ENCODE results near the gene NCKAP1.
"Not testable (repeated sequence)": the region's sequence is repeated elsewhere in the genome, so short reads cannot be mapped to it uniquely, and the experiment has no call there.

Gene NCKAP1

GRCh38 chr2:182906454-182906853, 131.8 kb downstream of the NCKAP1 start:
- no peak for DNase-seq

DNA sequence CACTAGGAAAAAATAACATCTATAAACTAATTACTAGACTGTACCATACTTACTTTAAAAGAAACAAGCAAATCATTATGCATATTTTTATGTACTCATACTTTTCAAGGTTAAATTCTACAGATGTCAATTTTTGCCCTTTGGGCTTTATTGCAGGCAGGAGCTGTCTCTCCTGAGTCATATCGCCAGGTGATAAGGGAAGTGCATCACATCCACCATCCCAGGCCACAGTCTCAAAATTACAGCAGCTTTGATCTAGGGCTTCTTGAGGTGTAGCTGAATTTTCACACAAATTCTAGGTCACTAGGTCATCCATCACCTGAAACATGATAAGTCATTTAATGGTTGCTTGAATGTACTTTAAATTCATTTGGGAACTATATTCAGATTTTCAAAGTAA, 133.4 kb downstream of the NCKAP1 start:
- no peak for DNase-seq

GRCh38 chr2:182903566-182903965, 134.7 kb downstream of the NCKAP1 start:
- DNase-seq = no peak

GRCh38 chr2:182901748-182902147, 136.5 kb downstream of the NCKAP1 start:
- DNase-seq = no peak

GRCh38 chr2:182898718-182899117, 139.5 kb downstream of the NCKAP1 start:
- DNase-seq = no peak

- DNase-seq = no peak
Measured at GRCh38 chr2:182897137-182897536, 141.1 kb downstream of the NCKAP1 start.

DNA sequence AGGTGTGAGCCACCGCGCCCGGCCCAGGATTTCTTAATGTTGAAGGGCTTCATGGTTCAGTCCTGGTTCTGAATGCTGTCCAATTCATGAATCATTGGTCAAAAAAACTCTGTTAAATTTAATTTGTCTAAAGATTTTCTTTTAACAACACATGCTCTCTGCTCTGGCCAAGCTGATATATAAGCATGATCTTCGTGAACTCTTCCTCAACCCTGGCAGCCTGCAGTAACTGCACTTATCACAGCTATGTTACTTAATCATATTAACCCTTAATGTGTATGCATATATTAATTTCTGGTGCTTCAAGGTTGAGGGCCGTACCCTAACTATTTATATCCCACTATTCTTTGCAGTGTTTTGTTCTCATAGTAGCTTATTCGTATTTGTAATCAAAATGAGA, 142.5 kb downstream of the NCKAP1 start:
- DNase-seq = no peak

GRCh38 chr2:182895169-182895568, 143.1 kb downstream of the NCKAP1 start:
- DNase-seq = no peak

- no peak for DNase-seq
Measured at GRCh38 chr2:182894174-182894573, 144.1 kb downstream of the NCKAP1 start.

DNA sequence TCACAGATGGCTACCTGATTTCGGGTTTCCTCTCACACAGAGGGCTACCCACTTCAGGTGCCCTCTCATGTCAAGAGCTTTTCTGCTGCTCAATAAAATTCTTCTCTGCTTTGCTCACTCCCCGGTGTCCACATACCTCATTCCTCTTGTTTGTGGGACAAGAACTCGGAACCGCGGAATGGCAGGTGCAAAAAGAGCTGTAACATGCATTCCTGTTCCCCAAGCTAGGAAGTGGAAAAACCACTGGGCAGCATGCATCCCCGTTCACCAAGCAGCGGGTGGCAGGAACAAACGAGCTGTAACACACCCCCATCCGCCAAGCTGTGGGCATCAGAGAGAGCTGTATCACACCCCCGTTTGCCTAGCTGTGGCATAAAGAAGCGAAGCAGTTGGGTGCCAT, 144.6 kb downstream of the NCKAP1 start:
- DNase-seq = no peak

DNA sequence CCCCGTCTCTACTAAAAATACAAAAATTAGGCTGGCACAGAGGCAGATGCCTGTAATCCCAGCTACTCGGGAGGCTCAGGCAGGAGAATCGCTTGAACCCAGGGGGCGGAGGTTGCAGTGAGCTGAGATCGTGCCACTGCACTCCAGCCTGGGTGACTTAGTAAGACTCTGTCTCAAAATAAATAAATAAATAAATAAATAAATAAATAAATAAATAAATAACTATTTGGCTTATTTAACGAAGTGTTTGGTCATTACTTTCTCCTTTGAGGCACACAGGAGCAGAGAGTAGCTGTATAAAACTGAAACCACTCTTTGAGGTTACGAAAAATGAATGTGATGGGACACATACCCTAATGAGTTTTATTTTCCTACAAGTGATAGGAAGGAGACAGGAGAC, 145.2 kb downstream of the NCKAP1 start:
- DNase-seq = not testable (repeated sequence)

DNA sequence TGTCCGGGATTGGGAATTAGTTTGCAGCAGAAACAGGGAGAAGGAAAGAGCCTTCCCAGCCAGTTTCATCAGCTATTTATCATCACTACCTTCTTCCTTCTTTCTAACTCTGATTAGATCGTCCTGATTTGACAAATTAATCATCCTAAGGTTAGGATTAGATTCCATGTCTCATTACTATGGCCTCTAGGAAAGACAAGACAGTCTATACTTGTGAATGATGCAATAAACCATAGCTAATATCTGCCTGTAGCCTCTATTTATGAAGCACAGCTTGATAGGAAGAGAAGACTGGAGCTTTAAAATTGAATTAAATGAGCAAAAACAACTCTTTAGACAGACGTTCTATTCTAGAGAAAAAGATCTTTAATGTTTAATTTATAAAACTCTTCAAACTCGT, 146.6 kb downstream of the NCKAP1 start:
- DNase-seq = no peak

- no peak for DNase-seq
Measured at GRCh38 chr2:182890773-182891378, 147.4 kb downstream of the NCKAP1 start.

DNA sequence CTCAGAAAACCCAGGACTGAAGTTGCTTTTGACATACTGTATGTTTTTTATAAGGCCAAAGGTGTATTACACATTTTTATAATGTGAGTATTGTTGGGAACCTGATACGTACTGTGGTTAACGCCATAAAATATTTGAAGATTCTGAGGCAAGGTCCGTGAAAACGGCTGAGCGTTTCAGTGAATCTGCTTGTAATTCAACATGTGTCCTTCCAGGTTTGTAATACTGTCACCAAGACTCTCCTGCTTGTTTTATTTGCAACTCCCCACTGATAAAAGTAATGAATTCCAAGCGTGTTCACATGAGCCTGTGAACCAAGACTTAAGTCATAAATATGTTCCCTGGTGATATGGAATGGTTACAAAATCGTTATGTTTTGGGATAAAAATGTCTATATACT, 148.0 kb downstream of the NCKAP1 start:
- no peak for DNase-seq

DNA sequence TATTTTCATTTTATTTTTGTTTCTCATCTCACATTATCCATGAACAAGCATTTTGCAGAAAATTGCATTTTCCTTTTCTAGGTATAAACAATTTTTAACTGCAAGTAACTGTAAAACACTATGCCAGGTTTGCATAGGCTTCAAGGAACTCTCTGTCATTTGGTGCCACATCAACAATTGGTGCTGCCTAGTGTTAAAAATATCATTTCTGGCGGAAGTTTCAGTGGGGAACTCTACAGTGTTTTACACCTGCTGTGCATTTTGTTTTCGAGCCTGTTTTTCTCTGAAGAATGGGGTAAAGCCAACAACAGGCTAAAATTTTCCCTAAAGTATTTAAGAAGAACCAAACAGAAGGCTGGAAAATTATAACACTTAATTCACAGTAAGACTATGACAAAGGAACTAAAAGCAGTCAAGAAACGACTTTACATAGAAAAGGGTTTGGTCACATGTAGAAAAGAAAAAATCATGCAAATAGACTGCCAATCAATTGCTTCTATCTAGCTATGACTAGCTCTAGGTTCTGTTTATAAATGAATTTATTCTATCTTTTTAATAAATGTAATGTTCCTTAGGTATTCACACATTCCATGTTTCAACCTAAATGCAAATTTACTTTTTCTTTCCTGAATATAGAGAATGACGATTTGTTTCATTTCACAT, 150.4 kb downstream of the NCKAP1 start:
- no peak for DNase-seq

DNA sequence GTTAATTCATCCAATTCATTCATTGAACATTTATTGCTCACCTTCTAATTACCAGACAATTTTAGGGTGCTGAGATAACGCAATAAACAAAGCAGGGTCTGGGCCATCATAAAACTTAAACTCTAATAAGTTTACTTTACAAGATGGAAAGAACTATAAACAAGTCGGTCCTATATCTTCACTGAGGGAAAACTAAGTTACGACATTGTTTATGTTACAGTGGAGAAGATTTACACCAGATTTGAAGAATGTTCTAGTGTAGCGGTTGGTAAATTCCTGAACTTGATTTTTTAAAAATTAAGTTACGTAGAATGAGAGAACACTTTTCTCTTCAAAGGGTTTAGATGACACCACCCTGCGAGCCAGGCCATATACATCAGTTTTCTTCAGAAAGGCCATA, 151.2 kb downstream of the NCKAP1 start:
- no peak for DNase-seq

DNA sequence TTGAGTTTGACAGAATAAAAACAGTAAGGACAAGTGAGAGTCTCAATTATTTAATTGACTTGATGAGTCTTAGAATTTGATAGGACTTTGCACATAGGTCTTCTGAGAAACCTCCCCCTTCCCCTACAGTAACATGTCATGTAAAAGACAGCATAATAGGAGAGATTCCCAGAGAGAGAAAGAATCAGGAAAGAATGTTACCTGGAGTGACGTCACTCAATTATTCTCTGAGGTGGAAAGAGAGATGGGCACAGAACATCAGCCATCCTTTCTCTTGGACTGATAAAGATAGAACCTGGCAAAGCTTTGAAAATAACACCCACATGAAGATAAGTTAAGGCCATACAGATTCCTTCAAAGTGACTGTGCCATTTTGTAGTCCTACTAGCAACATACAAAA, 152.5 kb downstream of the NCKAP1 start:
- no peak for DNase-seq

DNA sequence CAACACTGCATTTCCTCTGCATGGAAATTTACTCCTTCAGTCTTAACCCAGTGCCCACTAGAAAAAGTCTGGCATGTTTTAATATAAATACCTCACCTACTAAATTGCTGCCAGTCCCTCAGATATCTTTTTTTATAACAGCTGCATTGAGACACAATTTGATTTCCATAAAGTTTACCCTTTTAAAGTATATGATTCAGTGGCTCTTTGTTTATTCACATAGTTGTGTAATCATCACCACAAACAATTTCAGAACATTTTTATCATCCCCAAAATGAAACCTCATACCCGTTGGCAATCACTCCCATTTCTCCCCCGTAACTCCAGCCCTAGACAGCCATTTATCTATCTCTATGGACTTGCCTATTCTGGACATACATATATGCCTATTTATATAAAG, 154.8 kb downstream of the NCKAP1 start:
- no peak for DNase-seq

GRCh38 chr2:182880100-182880499, 158.2 kb downstream of the NCKAP1 start:
- not testable (repeated sequence) for DNase-seq

- DNase-seq = not testable (repeated sequence)
Measured at GRCh38 chr2:182876653-182877052, 161.6 kb downstream of the NCKAP1 start.

DNA sequence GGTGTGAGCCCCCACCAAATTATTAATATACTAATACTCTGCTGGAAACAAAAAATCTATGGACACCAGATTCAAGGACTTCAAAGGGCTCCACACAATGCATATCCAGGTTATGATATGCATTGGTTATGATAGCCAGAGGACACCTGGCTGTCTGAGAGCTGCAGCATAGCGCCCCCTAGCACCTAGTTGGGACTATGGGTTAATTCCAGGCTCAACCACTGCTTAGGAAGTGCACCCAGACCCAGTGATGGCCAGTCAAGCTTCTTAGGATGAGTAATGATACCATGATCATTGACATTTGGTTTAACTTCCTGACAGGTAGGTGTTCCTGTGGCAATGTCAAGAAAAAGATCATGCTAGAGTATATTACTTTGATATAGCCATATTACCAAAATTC, 168.0 kb downstream of the NCKAP1 start:
- no peak for DNase-seq

- DNase-seq = no peak
Measured at GRCh38 chr2:182868054-182868796, 170.0 kb downstream of the NCKAP1 start.

DNA sequence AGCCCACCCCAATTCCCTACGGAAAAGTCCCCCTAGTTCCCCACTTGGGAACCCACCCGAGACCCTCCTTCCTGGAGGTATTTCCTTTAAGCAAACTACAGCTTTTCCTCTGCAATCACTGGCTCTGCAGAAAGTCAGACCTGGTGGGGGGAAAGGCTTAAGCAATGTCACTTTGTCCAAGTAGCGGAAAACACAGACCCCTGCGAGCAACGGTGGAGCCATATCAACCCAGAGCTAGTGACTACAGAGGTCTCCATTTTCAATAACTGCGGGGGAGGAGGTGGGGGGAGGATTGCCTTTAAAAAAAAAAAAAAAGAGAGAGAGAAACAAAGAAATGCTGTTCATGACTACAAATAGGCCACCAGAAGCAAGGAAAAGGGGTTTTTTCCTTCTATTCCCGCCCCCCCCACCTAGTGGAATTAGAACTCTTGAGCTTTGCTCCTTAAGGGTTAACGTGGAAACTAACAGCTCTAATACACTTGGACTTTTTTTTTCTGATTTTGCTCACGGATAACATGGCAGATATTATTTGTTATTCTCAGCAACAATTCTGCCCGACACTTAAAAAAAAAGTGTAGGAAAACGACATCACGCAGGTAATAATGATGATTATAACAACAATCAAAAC, 170.7 kb downstream of the NCKAP1 start:
- no peak for DNase-seq

Measured in GOT3 (cell line).